H1 (cell line): ENCODE data around the gene UHRF1. TPM values are rescaled to one million over a fixed set of nuclear protein-coding genes. Genes with fewer than 3 reads are reported as not detected.
A peak's percentile ranks its signal among the peaks of the same experiment; 100 is the strongest.

Source experiments
- ATF2 ChIP-seq: IDR thresholded peaks from 2 replicates; pipeline ENCODE4 v1.6.1; 2012; ENCODE audit warnings: low read length, inconsistent platforms
- BACH1 ChIP-seq: IDR thresholded peaks from 2 replicates; pipeline ENCODE4 v1.6.1; 2012; ENCODE audit warnings: low read length, improper control_type of control experiment
- CREB1 ChIP-seq: IDR thresholded peaks from 2 replicates; pipeline ENCODE4 v1.6.1; 2012; ENCODE audit warnings: inconsistent platforms
- CTBP2 ChIP-seq: IDR thresholded peaks from 2 replicates; pipeline ENCODE4 v1.7.0; 2011; ENCODE audit warnings: borderline replicate concordance, mild to moderate bottlenecking, moderate library complexity, mixed read lengths, low read length; ENCODE audit not compliant: insufficient read depth, insufficient read length
- E2F6 ChIP-seq: IDR thresholded peaks from 2 replicates; pipeline ENCODE4 v1.6.1; 2012; ENCODE audit warnings: inconsistent platforms
- EGR1 ChIP-seq: IDR thresholded peaks from 2 replicates; pipeline ENCODE4 v1.6.1; 2011; ENCODE audit warnings: low read depth, low read length, borderline replicate concordance
- EP300 ChIP-seq, 2 experiments: IDR thresholded peaks; 1 replicate in 1 of 2; 2 replicates in 1 of 2; pipeline ENCODE4 v1.6.1; 2011 to 2012; ENCODE audit warnings: low read depth in 2 of 2, low read length in 2 of 2, mild to moderate bottlenecking in 2 of 2, borderline replicate concordance in 1 of 2, inconsistent platforms in 1 of 2, moderate library complexity in 1 of 2
- HDAC2 ChIP-seq, 2 experiments: fragments of 300-600 bp in 1 of 2; sonication (generic) in 1 of 2; IDR thresholded peaks; 2 replicates each; pipeline ENCODE4 v1.6.1; 2011 to 2012; ENCODE audit warnings: low read depth in 2 of 2, low read length in 2 of 2, mild to moderate bottlenecking in 2 of 2, moderate library complexity in 2 of 2, borderline replicate concordance in 1 of 2, inconsistent platforms in 1 of 2
- HDAC6 ChIP-seq: IDR thresholded peaks from one replicate; pipeline ENCODE4 v1.7.1; 2012; ENCODE audit warnings: low read depth, mild to moderate bottlenecking, inconsistent platforms, low read length, moderate library complexity
- JUND ChIP-seq: IDR thresholded peaks from 2 replicates; pipeline ENCODE4 v1.6.1; 2011; ENCODE audit warnings: mild to moderate bottlenecking, improper control_type of control experiment, low read length
- KDM4A ChIP-seq: IDR thresholded peaks from one replicate; pipeline ENCODE4 v1.7.1; 2012; ENCODE audit warnings: low read depth, mild to moderate bottlenecking, moderate library complexity, low read length, inconsistent platforms; ENCODE audit not compliant: severe bottlenecking
- PHF8 ChIP-seq: fragments of 200-600 bp; sonication (generic); conservative IDR thresholded peaks from 2 replicates; pipeline ENCODE4 v1.7.1; 2012; ENCODE audit warnings: low read depth, mild to moderate bottlenecking, inconsistent platforms, low read length, moderate library complexity
- RNF2 ChIP-seq: fragments of 200-900, 300-1000 bp; sonication (generic); IDR thresholded peaks from 2 replicates; pipeline ENCODE4 v1.7.1; 2016; ENCODE audit warnings: borderline replicate concordance, low read depth, mild to moderate bottlenecking, antibody characterized with exemption, low read length; ENCODE audit not compliant: poor library complexity, severe bottlenecking; ENCODE audit errors: missing control alignments
- RXRA ChIP-seq: IDR thresholded peaks from 2 replicates; pipeline ENCODE4 v1.6.1; 2011; ENCODE audit warnings: low read depth, mild to moderate bottlenecking, low read length, moderate library complexity; ENCODE audit not compliant: insufficient read depth
- SIN3A ChIP-seq, 2 experiments: IDR thresholded peaks in 1 of 2; conservative IDR thresholded peaks in 1 of 2; 2 replicates each; pipeline ENCODE4 v1.6.1; 2011 to 2012; ENCODE audit warnings: low read length in 2 of 2, improper control_type of control experiment in 1 of 2, low read depth in 1 of 2, mild to moderate bottlenecking in 1 of 2
- SP2 ChIP-seq: IDR thresholded peaks from 2 replicates; pipeline ENCODE4 v1.6.1; 2012; ENCODE audit warnings: mild to moderate bottlenecking, low read length, inconsistent platforms
- SP4 ChIP-seq: IDR thresholded peaks from 2 replicates; pipeline ENCODE4 v1.6.1; 2012; ENCODE audit warnings: low read length, inconsistent platforms
- TEAD4 ChIP-seq: IDR thresholded peaks from 2 replicates; pipeline ENCODE4 v1.6.1; 2012; ENCODE audit warnings: low read depth, low read length, inconsistent platforms, mixed read lengths
- polyA plus RNA-seq, 7 experiments: library from polyadenylated mRNA; depleted of rRNA in 3 of 7; stranded (reverse) in 5 of 7; unstranded in 2 of 7; fragments of >200 nt in 5 of 7; fragments of 200-250 nt in 2 of 7; gene quantifications; 1 replicate in 5 of 7; 2 replicates in 1 of 7; 4 replicates in 1 of 7; pipeline versions ENCODE4 v1.2.1 to v1.2.3, GENCODE V29; 2011 to 2013; ENCODE audit warnings: missing spikeins in 2 of 7, mixed read lengths in 2 of 7
- total RNA-seq: library from RNA; stranded (reverse); fragmentation: NEBNext Ultra II Directional; extraction: Animal tissue kit (Norgen Biotek cat#: 25700); gene quantifications from 2 replicates; pipeline ENCODE4 v1.2.1, GENCODE V29; 2021

UHRF1 gene
- total and polyA plus RNA-seq, 2 of the 8 experiments (the other 6 are each of a cell fraction or from before 2014, with no cell fraction given), result 14.7 to 65.8 TPM

GRCh38 chr19:4909156-4909896, at the start of gene UHRF1 (continued):
- TF ChIP-seq KDM4A (peak; percentile 71), E2F6 (peak; percentile 46), HDAC6 (no peak), EGR1 (no peak), HDAC2 (IDR thresholded peaks at IDR 0.05; ENCODE audit: borderline replicate concordance in 1 of 2, low read depth in 2 of 2, low read length in 2 of 2) (no peak), ATF2 (no peak), SIN3A (conservative IDR thresholded peaks at IDR 0.05 in 1 of 2, IDR thresholded peaks at IDR 0.05 in 1 of 2; ENCODE audit: low read depth in 1 of 2, low read length in 2 of 2) (no peak), EP300 (IDR thresholded peaks at IDR 0.05; ENCODE audit: borderline replicate concordance in 1 of 2, low read depth in 2 of 2, low read length in 2 of 2) (no peak), PHF8 (peak; percentile 61), RXRA (no peak), SP2 (no peak), CREB1 (no peak), SP4 (no peak), BACH1 (peak; percentile 31), JUND (no peak), CTBP2 (no peak), RNF2 (no peak), TEAD4 (no peak)
